MM.1S (cell line): ENCODE measurements around the gene NDRG4.

Experiments used
- DNase-seq: peaks from one replicate; pipeline ENCODE4 v3.0.0-alpha.2; 2015
- H2AFZ ChIP-seq: fragments of 300-600 bp; sonication (generic); 2 replicates; pipeline ENCODE4 v1.6.0; 2016; ENCODE audit warnings: antibody characterized with exemption, low read length
- H3F3A ChIP-seq: fragments of 300-600 bp; sonication (generic); 2 replicates; pipeline ENCODE4 v1.6.1; 2016; ENCODE audit warnings: mild to moderate bottlenecking, antibody characterized with exemption, low read length, moderate library complexity, mixed read lengths; ENCODE audit not compliant: insufficient read depth
- H3K27ac ChIP-seq: fragments of 300-600 bp; sonication (generic); 2 replicates; pipeline ENCODE4 v1.5.1; 2016; ENCODE audit warnings: mild to moderate bottlenecking, low read length
- H3K27me3 ChIP-seq: fragments of 300-600 bp; sonication (generic); replicated peaks from 2 replicates; pipeline ENCODE4 v1.6.0; 2016; ENCODE audit warnings: low read length; ENCODE audit not compliant: insufficient read depth
- H3K36me3 ChIP-seq: fragments of 300-600 bp; sonication (generic); replicated peaks from 2 replicates; pipeline ENCODE4 v1.6.1; 2016; ENCODE audit warnings: mild to moderate bottlenecking, low read length, mixed read lengths; ENCODE audit not compliant: insufficient read depth
- H3K4me1 ChIP-seq: fragments of 300-600 bp; sonication (generic); 2 replicates; pipeline ENCODE4 v1.6.1; 2016; ENCODE audit warnings: low read length, mixed read lengths
- H3K4me2 ChIP-seq: fragments of 300-600 bp; sonication (generic); 2 replicates; pipeline ENCODE4 v1.6.0; 2016; ENCODE audit warnings: low read depth, low read length
- H3K4me3 ChIP-seq: fragments of 300-600 bp; sonication (generic); 2 replicates; pipeline ENCODE4 v1.5.1; 2016; ENCODE audit warnings: low read length, mixed read lengths
- H3K79me2 ChIP-seq: fragments of 300-600 bp; sonication (generic); 2 replicates; pipeline ENCODE4 v1.6.1; 2016; ENCODE audit warnings: mixed run types, low read length, mixed read lengths
- H3K9ac ChIP-seq: fragments of 300-600 bp; sonication (generic); 2 replicates; pipeline ENCODE4 v1.6.1; 2016; ENCODE audit warnings: low read length, mixed read lengths
- H3K9me2 ChIP-seq: fragments of 300-600 bp; sonication (generic); replicated peaks from 2 replicates; pipeline ENCODE4 v1.6.1; 2016; ENCODE audit warnings: mild to moderate bottlenecking, low read length, mixed read lengths; ENCODE audit not compliant: insufficient read depth
- H3K9me3 ChIP-seq: fragments of 300-600 bp; sonication (generic); replicated peaks from 2 replicates; pipeline ENCODE4 v1.6.1; 2016; ENCODE audit warnings: mild to moderate bottlenecking, low read length, mixed read lengths; ENCODE audit not compliant: insufficient read depth
- H4K20me1 ChIP-seq: fragments of 300-600 bp; sonication (generic); 2 replicates; pipeline ENCODE4 v1.6.1; 2016; ENCODE audit warnings: mild to moderate bottlenecking, low read length, moderate library complexity, mixed read lengths; ENCODE audit not compliant: insufficient read depth
- EZH2 ChIP-seq: fragments of 300-600 bp; sonication (generic); optimal IDR thresholded peaks from 2 replicates; pipeline ENCODE3; 2017; ENCODE audit warnings: low read depth, mild to moderate bottlenecking, antibody characterized with exemption, low read length, mixed read lengths
- EZH2phosphoT487 ChIP-seq: fragments of 300-600 bp; sonication (generic); IDR thresholded peaks from 2 replicates; pipeline ENCODE4 v1.6.1; 2018; ENCODE audit warnings: antibody characterized with exemption, low read length
- TF ChIP-seq, protein P1 (sequence below): fragments of 300-600 bp; sonication (generic); IDR thresholded peaks from 2 replicates; pipeline ENCODE4 v1.5.1; 2016; ENCODE audit warnings: antibody characterized with exemption, low read length, mixed read lengths

Gene NDRG4

DNA sequence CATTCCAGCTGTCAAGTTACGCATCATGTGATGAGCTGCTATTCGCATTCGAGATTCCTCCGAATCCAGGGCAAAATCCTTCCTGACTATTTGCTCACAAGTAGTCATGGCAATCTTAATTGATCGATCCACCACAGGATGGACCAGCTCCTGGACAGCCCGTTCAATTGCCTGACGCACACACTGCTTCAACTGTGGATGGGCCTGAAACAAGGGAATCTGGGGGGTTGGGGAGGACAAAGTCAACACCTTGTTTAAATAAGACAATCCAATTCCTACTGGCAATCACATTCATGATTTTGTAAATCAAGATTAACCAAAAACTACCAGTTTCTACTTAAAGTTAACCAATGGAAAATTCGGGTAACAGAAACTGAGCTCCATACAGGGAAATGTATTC, 43.7 kb downstream of the NDRG4 start:
- Histone ChIP-seq H3K4me3 (no peak overlapping the region), H3F3A (no peaks in the 10 kb centered on the region), H3K79me2 (peaks cover 25% of the 10 kb centered on the region), H3K9me2 (no peaks in the 10 kb centered on the region), H4K20me1 (no peaks in the 10 kb centered on the region), H3K9ac (no peak overlapping the region), H2AFZ (no peak overlapping the region), H3K27ac (no peak overlapping the region), H3K27me3 (no peaks in the 10 kb centered on the region), H3K4me2 (no peak overlapping the region), H3K9me3 (no peaks in the 10 kb centered on the region), H3K4me1 (no peaks in the 10 kb centered on the region), H3K36me3 (peaks cover 50% of the 10 kb centered on the region)
- no peak for TF ChIP-seq EZH2phosphoT487
- TF ChIP-seq, protein P1, sequence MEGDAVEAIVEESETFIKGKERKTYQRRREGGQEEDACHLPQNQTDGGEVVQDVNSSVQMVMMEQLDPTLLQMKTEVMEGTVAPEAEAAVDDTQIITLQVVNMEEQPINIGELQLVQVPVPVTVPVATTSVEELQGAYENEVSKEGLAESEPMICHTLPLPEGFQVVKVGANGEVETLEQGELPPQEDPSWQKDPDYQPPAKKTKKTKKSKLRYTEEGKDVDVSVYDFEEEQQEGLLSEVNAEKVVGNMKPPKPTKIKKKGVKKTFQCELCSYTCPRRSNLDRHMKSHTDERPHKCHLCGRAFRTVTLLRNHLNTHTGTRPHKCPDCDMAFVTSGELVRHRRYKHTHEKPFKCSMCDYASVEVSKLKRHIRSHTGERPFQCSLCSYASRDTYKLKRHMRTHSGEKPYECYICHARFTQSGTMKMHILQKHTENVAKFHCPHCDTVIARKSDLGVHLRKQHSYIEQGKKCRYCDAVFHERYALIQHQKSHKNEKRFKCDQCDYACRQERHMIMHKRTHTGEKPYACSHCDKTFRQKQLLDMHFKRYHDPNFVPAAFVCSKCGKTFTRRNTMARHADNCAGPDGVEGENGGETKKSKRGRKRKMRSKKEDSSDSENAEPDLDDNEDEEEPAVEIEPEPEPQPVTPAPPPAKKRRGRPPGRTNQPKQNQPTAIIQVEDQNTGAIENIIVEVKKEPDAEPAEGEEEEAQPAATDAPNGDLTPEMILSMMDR, result no peak
- no peak for TF ChIP-seq EZH2
- no peak for DNase-seq

DNA sequence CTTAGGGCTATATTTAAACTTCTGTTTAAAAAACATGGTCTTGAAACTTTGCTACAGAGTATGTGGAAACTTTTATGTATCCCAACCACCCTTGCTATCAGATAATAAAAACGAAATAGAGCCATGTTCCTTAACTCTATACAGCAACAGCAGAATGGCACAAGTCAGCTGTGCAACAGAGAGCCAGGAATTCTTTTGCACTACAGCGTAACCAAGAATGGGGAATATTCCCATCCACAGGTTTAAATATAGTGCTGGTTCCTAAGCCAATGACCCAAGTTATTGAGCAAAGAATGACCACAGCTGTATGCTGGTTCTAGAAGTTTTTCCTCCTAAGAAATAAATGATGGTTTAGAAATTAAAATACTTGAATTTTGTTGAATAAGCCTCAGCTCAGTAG, 48.4 kb downstream of the NDRG4 start:
- Histone ChIP-seq H3K79me2 (peaks cover 31% of the 10 kb centered on the region), H3K4me3 (no peak overlapping the region), H3K9ac (no peak overlapping the region), H3K36me3 (peaks cover 29% of the 10 kb centered on the region), H3K27ac (no peak overlapping the region), H3K9me3 (no peaks in the 10 kb centered on the region), H3K4me2 (no peak overlapping the region), H4K20me1 (no peaks in the 10 kb centered on the region), H3F3A (no peaks in the 10 kb centered on the region), H2AFZ (no peak overlapping the region), H3K27me3 (no peaks in the 10 kb centered on the region), H3K9me2 (no peaks in the 10 kb centered on the region), H3K4me1 (no peaks in the 10 kb centered on the region)
- TF ChIP-seq, protein P1, result no peak
- TF ChIP-seq EZH2, result no peak
- no peak for TF ChIP-seq EZH2phosphoT487
- DNase-seq, result no peak

DNA sequence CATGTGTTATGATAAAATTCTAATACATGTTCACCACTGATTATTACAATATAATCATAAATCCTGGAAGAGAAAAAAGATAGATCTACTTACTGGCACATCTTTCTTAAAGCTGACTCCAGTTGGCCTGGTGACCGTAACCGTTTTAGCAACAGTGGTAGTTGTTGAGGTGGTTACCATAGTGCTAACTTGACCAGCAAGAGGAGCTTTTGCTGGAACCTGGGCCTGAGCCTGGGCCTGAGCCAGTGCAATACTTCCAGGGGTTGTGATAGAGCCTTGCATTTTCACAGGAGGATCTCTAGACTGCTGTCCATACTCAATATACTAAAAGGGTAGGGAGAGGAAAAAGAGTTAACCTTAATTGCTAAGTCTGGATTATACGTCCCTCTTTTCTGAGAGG, 51.6 kb downstream of the NDRG4 start:
- H3K4me1 ChIP-seq, result no peaks in the 10 kb centered on the region
- H3K9ac ChIP-seq, result no peak overlapping the region
- H3K9me2 ChIP-seq, result no peaks in the 10 kb centered on the region
- H3F3A ChIP-seq, result no peaks in the 10 kb centered on the region
- DNase-seq, result no peak
- peaks cover 30% of the 10 kb centered on the region for H3K79me2 ChIP-seq
- H3K27ac ChIP-seq, result no peak overlapping the region
- H2AFZ ChIP-seq, result no peak overlapping the region
- H3K4me2 ChIP-seq, result no peak overlapping the region
- H3K4me3 ChIP-seq, result no peak overlapping the region
- no peak for TF ChIP-seq EZH2phosphoT487
- H3K27me3 ChIP-seq, result no peaks in the 10 kb centered on the region
- H3K9me3 ChIP-seq, result no peaks in the 10 kb centered on the region
- H4K20me1 ChIP-seq, result no peaks in the 10 kb centered on the region
- H3K36me3 ChIP-seq, result peaks cover 9% of the 10 kb centered on the region; the same call in 1 of the 2 replicates

DNA sequence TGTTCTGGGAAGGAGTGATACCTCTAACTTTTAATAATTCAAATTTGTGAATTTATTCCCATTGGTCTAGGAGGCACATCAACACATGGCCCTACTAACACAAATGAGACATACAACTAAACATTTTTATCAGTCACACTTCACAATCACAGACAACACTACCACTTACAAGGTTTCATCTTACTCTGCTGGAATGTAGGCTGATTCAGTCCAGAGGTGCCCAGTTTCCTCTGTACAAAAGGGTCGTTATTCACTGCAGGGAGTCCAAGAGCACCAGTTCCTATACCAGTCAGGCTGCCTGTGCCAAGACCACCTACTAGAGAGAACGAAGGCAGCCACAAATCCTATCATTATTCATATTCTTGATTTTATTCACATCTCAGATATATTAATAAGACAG, 56.7 kb downstream of the NDRG4 start:
- no peaks in the 10 kb centered on the region for H3K9me3 ChIP-seq
- no peak overlapping the region for H3K27ac ChIP-seq
- TF ChIP-seq, protein P1, result no peak
- TF ChIP-seq EZH2phosphoT487 (no peak), EZH2 (no peak)
- no peaks in the 10 kb centered on the region for H3F3A ChIP-seq
- H3K9ac ChIP-seq, result no peak overlapping the region
- H3K9me2 ChIP-seq, result no peaks in the 10 kb centered on the region
- H3K79me2 ChIP-seq, result peaks cover 38% of the 10 kb centered on the region
- DNase-seq, result no peak
- no peaks in the 10 kb centered on the region for H4K20me1 ChIP-seq
- no peak overlapping the region for H3K4me2 ChIP-seq
- H3K4me3 ChIP-seq, result no peak overlapping the region
- H3K4me1 ChIP-seq, result no peaks in the 10 kb centered on the region
- peaks cover 19% of the 10 kb centered on the region; the same call in 1 of the 2 replicates for H3K36me3 ChIP-seq
- H3K27me3 ChIP-seq, result no peaks in the 10 kb centered on the region
- no peak overlapping the region for H2AFZ ChIP-seq
